Loucy (cell line): Measurements from ENCODE around the gene CDHR2.

ENCODE experiments used
- H2AFZ ChIP-seq: fragments of 200-600 bp; sonication (generic); 2 replicates; pipeline ENCODE4 v1.6.0; 2016; ENCODE audit warnings: antibody characterized with exemption, mild to moderate bottlenecking, low read length, moderate library complexity
- H3F3A ChIP-seq: fragments of 200-600 bp; 2 replicates; pipeline ENCODE4 v1.6.0; 2016; ENCODE audit warnings: antibody characterized with exemption, low read depth, mild to moderate bottlenecking
- H3K27me3 ChIP-seq: fragments of 200-600 bp; sonication (generic); 2 replicates; pipeline ENCODE4 v1.6.1; 2014; ENCODE audit warnings: low read length, mild to moderate bottlenecking; ENCODE audit not compliant: insufficient read depth, poor library complexity, severe bottlenecking
- H3K36me3 ChIP-seq: fragments of 200-600 bp; sonication (generic); 2 replicates; pipeline ENCODE4 v1.6.1; 2016; ENCODE audit warnings: low read length; ENCODE audit not compliant: insufficient read depth
- H3K4me1 ChIP-seq: fragments of 200-600 bp; sonication (generic); 2 replicates; pipeline ENCODE4 v1.5.1; 2014; ENCODE audit warnings: low read length, mild to moderate bottlenecking; ENCODE audit not compliant: insufficient read depth, poor library complexity, severe bottlenecking
- H3K4me2 ChIP-seq: fragments of 200-600 bp; sonication (generic); 2 replicates; pipeline ENCODE4 v1.6.0; 2014; ENCODE audit warnings: antibody characterized with exemption, low read length, low read depth, mild to moderate bottlenecking; ENCODE audit not compliant: poor library complexity, severe bottlenecking
- H3K4me3 ChIP-seq: fragments of 200-600 bp; sonication (generic); 2 replicates; pipeline ENCODE4 v1.5.1; 2014; ENCODE audit warnings: low read length, mild to moderate bottlenecking, mixed read lengths; ENCODE audit not compliant: poor library complexity, severe bottlenecking
- H3K79me2 ChIP-seq: fragments of 200-600 bp; sonication (generic); 2 replicates; pipeline ENCODE4 v1.6.1; 2014; ENCODE audit warnings: low read length; ENCODE audit not compliant: insufficient read depth
- H3K9ac ChIP-seq: fragments of 200-600 bp; sonication (generic); 2 replicates; pipeline ENCODE4 v1.6.0; 2014; ENCODE audit warnings: mild to moderate bottlenecking, low read depth, low read length, moderate library complexity; ENCODE audit not compliant: poor library complexity, severe bottlenecking
- H3K9me2 ChIP-seq: fragments of 200-600 bp; sonication (generic); replicated peaks from 2 replicates; pipeline ENCODE4 v1.6.1; 2016; ENCODE audit warnings: low read depth, low read length, mixed read lengths
- H3K9me3 ChIP-seq: fragments of 200-600 bp; sonication (generic); 2 replicates; pipeline ENCODE4 v1.6.1; 2014; ENCODE audit warnings: mild to moderate bottlenecking, antibody characterized with exemption, low read length, low read depth; ENCODE audit not compliant: insufficient read depth
- H4K20me1 ChIP-seq: fragments of 200-600 bp; sonication (generic); 2 replicates; pipeline ENCODE4 v1.6.0; 2014; ENCODE audit warnings: antibody characterized with exemption, low read length, mild to moderate bottlenecking; ENCODE audit not compliant: insufficient read depth, poor library complexity, severe bottlenecking
- CTCF ChIP-seq: fragments of 200-600 bp; sonication (generic); conservative IDR thresholded peaks from 2 replicates; pipeline ENCODE4 v1.5.1; 2014; ENCODE audit warnings: mild to moderate bottlenecking, antibody characterized with exemption, low read length
- EZH2phosphoT487 ChIP-seq: fragments of 200-600 bp; IDR thresholded peaks from 2 replicates; pipeline ENCODE4 v1.6.1; 2018; ENCODE audit warnings: antibody characterized with exemption, mild to moderate bottlenecking, moderate library complexity, borderline replicate concordance

CDHR2 gene

GRCh38 chr5:176531902-176532493 is 17.1 kb upstream of the CDHR2 start:
- Histone ChIP-seq H3K79me2 (peaks cover 72% of the 10 kb centered on the region), H3K9me2 (no peaks in the 10 kb centered on the region), H3K36me3 (peaks cover 28% of the 10 kb centered on the region; the same call in 1 of the 2 replicates), H3K4me3 (peak overlapping the region; percentile 71), H3K9ac (peak overlapping the region; percentile 99), H2AFZ (no peak overlapping the region), H4K20me1 (peaks cover 42% of the 10 kb centered on the region), H3K27me3 (peaks cover 6% of the 10 kb centered on the region), H3K9me3 (no peaks in the 10 kb centered on the region), H3K4me1 (peaks cover 27% of the 10 kb centered on the region), H3F3A (no peaks in the 10 kb centered on the region; the same call in 1 of the 2 replicates), H3K4me2 (peak overlapping the region; percentile 92)
- TF ChIP-seq CTCF (no peak), EZH2phosphoT487 (no peak)

GRCh38 chr5:176532795-176533194 is 16.3 kb upstream of the CDHR2 start:
- Histone ChIP-seq H3F3A (no peaks in the 10 kb centered on the region; the same call in 1 of the 2 replicates), H3K79me2 (peaks cover 72% of the 10 kb centered on the region), H2AFZ (no peak overlapping the region), H3K9ac (peak overlapping the region; percentile 99), H3K4me3 (peak overlapping the region; percentile 85), H3K36me3 (peaks cover 28% of the 10 kb centered on the region; the same call in 1 of the 2 replicates), H4K20me1 (peaks cover 41% of the 10 kb centered on the region), H3K9me3 (no peaks in the 10 kb centered on the region), H3K9me2 (no peaks in the 10 kb centered on the region), H3K4me2 (peak overlapping the region; percentile 92), H3K27me3 (peaks cover 6% of the 10 kb centered on the region), H3K4me1 (peaks cover 27% of the 10 kb centered on the region)
- TF ChIP-seq CTCF (no peak), EZH2phosphoT487 (no peak)

- Histone ChIP-seq H3K9me2 (no peaks in the 10 kb centered on the region), H3K27me3 (peaks cover 6% of the 10 kb centered on the region), H3F3A (no peaks in the 10 kb centered on the region; the same call in 1 of the 2 replicates), H3K79me2 (peaks cover 72% of the 10 kb centered on the region), H3K9ac (peak overlapping the region; percentile 99), H3K4me3 (peak overlapping the region; percentile 85), H4K20me1 (peaks cover 35% of the 10 kb centered on the region), H3K4me2 (peak overlapping the region; percentile 92), H3K4me1 (peaks cover 27% of the 10 kb centered on the region), H2AFZ (no peak overlapping the region), H3K9me3 (no peaks in the 10 kb centered on the region), H3K36me3 (peaks cover 23% of the 10 kb centered on the region; the same call in 1 of the 2 replicates)
- TF ChIP-seq EZH2phosphoT487 = no peak
- TF ChIP-seq CTCF = no peak
These were observed 15.8 kb upstream of the CDHR2 start for GRCh38 chr5:176533390-176533789.
